GM23248 (cell line): ENCODE data around the gene ABLIM3. TPM values are rescaled to one million over a fixed set of nuclear protein-coding genes. Genes with fewer than 3 reads are reported as not detected.

Experiments
- DNase-seq: peaks from one replicate; pipeline ENCODE4 v3.0.0-alpha.2; 2015
- H2AFZ ChIP-seq: fragments of 200-600 bp; sonication (generic); 2 replicates; pipeline ENCODE4 v1.6.1; 2016; ENCODE audit warnings: antibody characterized with exemption
- H3F3A ChIP-seq: fragments of 200-600 bp; sonication (generic); 2 replicates; pipeline ENCODE4 v1.6.1; 2016; ENCODE audit warnings: mild to moderate bottlenecking, antibody characterized with exemption, mixed run types; ENCODE audit not compliant: insufficient read depth
- H3K27ac ChIP-seq: fragments of 200-600 bp; sonication (generic); 2 replicates; pipeline ENCODE4 v1.5.1; 2016; ENCODE audit warnings: mild to moderate bottlenecking
- H3K27me3 ChIP-seq: fragments of 200-600 bp; sonication (generic); replicated peaks from 2 replicates; pipeline ENCODE4 v1.6.1; 2016; ENCODE audit warnings: mild to moderate bottlenecking; ENCODE audit not compliant: insufficient read depth
- H3K36me3 ChIP-seq: fragments of 200-600 bp; sonication (generic); 2 replicates; pipeline ENCODE4 v1.6.1; 2016; ENCODE audit warnings: low read depth, mild to moderate bottlenecking
- H3K4me1 ChIP-seq: fragments of 200-600 bp; sonication (generic); 2 replicates; pipeline ENCODE4 v1.6.1; 2016; ENCODE audit warnings: mild to moderate bottlenecking; ENCODE audit not compliant: insufficient read depth
- H3K4me2 ChIP-seq: fragments of 200-600 bp; sonication (generic); one replicate; pipeline ENCODE4 v1.6.1; 2016; ENCODE audit warnings: mild to moderate bottlenecking; ENCODE audit not compliant: unreplicated experiment
- H3K4me3 ChIP-seq: fragments of 200-600 bp; sonication (generic); 2 replicates; pipeline ENCODE4 v1.5.1; 2016; ENCODE audit warnings: mild to moderate bottlenecking
- H3K79me2 ChIP-seq: fragments of 200-600 bp; sonication (generic); 2 replicates; pipeline ENCODE4 v1.6.1; 2016; ENCODE audit warnings: mild to moderate bottlenecking; ENCODE audit not compliant: insufficient read depth
- H3K9ac ChIP-seq: fragments of 200-600 bp; sonication (generic); 2 replicates; pipeline ENCODE4 v1.6.1; 2016; ENCODE audit warnings: mild to moderate bottlenecking
- H3K9me2 ChIP-seq: fragments of 200-600 bp; sonication (generic); 2 replicates; pipeline ENCODE4 v1.6.1; 2016; ENCODE audit warnings: mixed run types, mild to moderate bottlenecking, moderate library complexity; ENCODE audit not compliant: insufficient read depth
- H3K9me3 ChIP-seq: fragments of 200-600 bp; sonication (generic); one replicate; pipeline ENCODE4 v1.6.1; 2017; ENCODE audit warnings: low read depth
- H4K20me1 ChIP-seq: fragments of 200-600 bp; sonication (generic); 2 replicates; pipeline ENCODE4 v1.6.0; 2016; ENCODE audit not compliant: insufficient read depth
- EZH2 ChIP-seq: fragments of 200-600 bp; sonication (generic); IDR thresholded peaks from 2 replicates; pipeline ENCODE4 v1.6.1; 2018; ENCODE audit warnings: antibody characterized with exemption, mild to moderate bottlenecking; ENCODE audit not compliant: insufficient read depth, poor library complexity, severe bottlenecking
- EZH2phosphoT487 ChIP-seq: fragments of 200-600 bp; sonication (generic); IDR thresholded peaks from 2 replicates; pipeline ENCODE4 v1.6.1; 2018; ENCODE audit warnings: antibody characterized with exemption, moderate library complexity, mild to moderate bottlenecking, low read depth; ENCODE audit not compliant: insufficient read depth
- WGBS, 2 experiments: methylation state at CpG; one replicate each; pipeline ENCODE4 v1.1.6; 2015 to 2017; ENCODE audit warnings: low lambda C conversion rate in 2 of 2, low coverage in 1 of 2; ENCODE audit errors: missing lambda C conversion rate in 2 of 2; 5-methylcytosine and 5-hydroxymethylcytosine counted together
- in situ Hi-C: fragments of 300-500 bp; cut with MboI; formaldehyde crosslinking; loops from 2 replicates; pipeline ENCODE4 v1.15.0; 2020
- polyA plus RNA-seq: library from polyadenylated mRNA; unstranded; fragments of >200 nt; fragmentation: Nextera tagmentation; extraction: Ambion mirVana; gene quantifications from 2 replicates; pipeline ENCODE4 v1.2.1, GENCODE V29; 2016
- total RNA-seq: library from RNA; depleted of rRNA; stranded (reverse); fragments of >200 nt; shearing (Covaris generic); gene quantifications from 2 replicates; pipeline ENCODE4 v1.2.3, GENCODE V29; 2014

ABLIM3 gene
- total and polyA plus RNA-seq, 2 experiments from 2014 or later = 7.9 to 11.4 TPM

DNA sequence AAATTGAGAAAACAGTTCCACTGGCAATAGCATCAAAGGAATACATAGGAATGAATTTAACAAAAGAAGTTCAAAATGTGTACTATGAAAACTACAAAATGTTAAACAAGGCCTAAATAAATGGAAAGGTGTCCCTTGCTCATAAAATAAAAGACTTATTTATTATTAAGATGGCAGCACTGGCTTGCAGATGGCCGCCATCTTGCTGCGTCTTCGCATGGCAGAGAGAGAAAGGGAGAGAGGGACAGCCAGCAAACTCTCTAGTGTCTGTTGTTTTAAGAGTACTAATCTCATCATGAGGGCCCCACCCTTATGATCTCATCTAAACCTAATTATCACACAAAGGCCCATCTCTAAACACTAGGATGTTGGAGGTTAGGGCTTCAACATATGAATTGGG lies 47.1 kb downstream of the ABLIM3 start:
- H3K9ac ChIP-seq = no peak overlapping the region
- DNase-seq = no peak
- H3K27me3 ChIP-seq = no peaks in the 10 kb centered on the region
- no peak overlapping the region for H2AFZ ChIP-seq
- in situ Hi-C loops = no loop called here
- 0 out of 2 replicates have a peak, but pooled peaks cover 4% of the 10 kb centered on the region for H3K36me3 ChIP-seq
- TF ChIP-seq EZH2 (no peak), EZH2phosphoT487 (no peak)
- H3K4me2 ChIP-seq = no peak overlapping the region
- WGBS, 2 experiments = 95 to 100% methylated on average over 3 of the region's 3 CpGs
- H4K20me1 ChIP-seq = no peaks in the 10 kb centered on the region
- no peaks in the 10 kb centered on the region for H3K9me2 ChIP-seq
- no peak overlapping the region for H3K4me3 ChIP-seq
- H3K4me1 ChIP-seq = peaks cover 33% of the 10 kb centered on the region
- peaks cover 12% of the 10 kb centered on the region; the same call in 1 of the 2 replicates for H3F3A ChIP-seq
- H3K27ac ChIP-seq = no peak overlapping the region
- no peaks in the 10 kb centered on the region for H3K9me3 ChIP-seq
- no peaks in the 10 kb centered on the region for H3K79me2 ChIP-seq

DNA sequence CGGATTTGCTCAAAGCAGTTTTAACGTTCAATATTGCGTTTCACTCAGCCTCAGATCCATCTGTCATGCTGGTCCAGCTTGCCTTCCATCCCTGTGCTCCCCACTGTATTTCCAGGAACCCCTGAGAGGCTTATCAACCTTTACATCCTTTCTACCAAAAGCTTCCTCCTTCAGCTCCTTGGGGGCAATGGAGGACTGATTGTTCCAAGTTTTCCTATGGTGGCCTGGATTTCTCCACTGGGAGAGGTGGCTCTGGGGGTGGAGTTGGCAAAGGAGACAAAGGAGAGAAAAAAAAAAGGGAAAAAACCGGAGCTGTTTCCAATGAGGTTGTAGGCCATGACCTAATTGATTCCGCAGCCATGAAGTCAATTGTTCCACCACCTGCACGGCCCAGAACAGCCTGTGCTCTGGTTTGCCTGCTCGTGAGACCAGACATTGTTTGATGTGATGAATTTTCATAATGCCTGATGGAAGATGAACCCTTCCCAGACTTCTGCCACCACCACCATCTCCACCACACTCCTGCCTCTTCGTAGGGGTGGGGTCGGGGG lies 54.1 kb downstream of the ABLIM3 start:
- Histone ChIP-seq H3F3A (peaks cover 4% of the 10 kb centered on the region; the same call in 1 of the 2 replicates), H2AFZ (no peak overlapping the region), H3K9ac (no peak overlapping the region), H3K4me2 (no peak overlapping the region), H3K9me2 (no peaks in the 10 kb centered on the region), H3K27ac (no peak overlapping the region), H3K4me1 (peaks cover 17% of the 10 kb centered on the region), H4K20me1 (no peaks in the 10 kb centered on the region), H3K27me3 (no peaks in the 10 kb centered on the region), H3K79me2 (no peaks in the 10 kb centered on the region), H3K9me3 (no peaks in the 10 kb centered on the region), H3K4me3 (no peak overlapping the region), H3K36me3 (no peaks in the 10 kb centered on the region)
- WGBS, 2 experiments = 80 to 83% methylated on average over 9 of the region's 9 CpGs
- in situ Hi-C loops = no loop called here
- no peak for TF ChIP-seq EZH2
- TF ChIP-seq EZH2phosphoT487 = no peak
- DNase-seq = no peak

DNA sequence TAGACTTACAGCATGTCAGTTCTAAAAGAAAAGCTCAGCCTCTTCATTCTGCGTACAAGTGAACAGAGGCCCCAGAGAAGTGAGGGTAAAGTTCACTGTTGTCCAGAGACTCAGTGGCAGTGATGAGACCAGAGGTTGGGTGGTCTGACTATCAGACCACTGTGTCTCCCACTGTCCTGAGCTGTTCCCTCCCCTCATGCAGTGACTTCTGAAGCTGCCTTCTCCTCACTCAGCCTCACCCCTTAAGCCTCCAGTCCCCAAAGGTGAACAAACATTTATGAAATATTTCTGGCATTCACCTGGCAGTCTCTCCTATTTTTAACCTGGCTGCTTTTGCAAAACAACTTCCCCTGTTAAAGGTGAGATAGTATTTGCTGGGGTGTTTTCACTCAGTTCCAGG lies 54.7 kb downstream of the ABLIM3 start:
- WGBS, 2 experiments = 80 to 100% methylated on average over 1 of the region's 1 CpG
- no peak overlapping the region for H3K4me2 ChIP-seq
- TF ChIP-seq EZH2phosphoT487 = no peak

DNA sequence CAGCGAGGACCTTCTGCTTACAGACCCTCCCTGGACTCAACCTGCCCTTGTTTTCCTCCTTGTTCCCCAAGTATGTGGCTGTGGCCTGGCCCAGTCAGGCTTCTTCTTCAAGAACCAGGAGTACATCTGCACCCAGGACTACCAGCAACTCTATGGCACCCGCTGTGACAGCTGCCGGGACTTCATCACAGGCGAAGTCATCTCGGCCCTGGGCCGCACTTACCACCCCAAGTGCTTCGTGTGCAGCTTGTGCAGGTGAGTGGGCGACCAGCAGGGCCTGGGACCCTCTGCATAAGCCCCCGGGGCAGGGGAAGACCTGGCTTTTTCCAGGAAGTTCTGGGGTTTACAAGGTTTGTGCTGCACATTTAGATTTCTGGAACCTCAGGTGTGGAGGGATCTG lies 56.9 kb downstream of the ABLIM3 start:
- TF ChIP-seq EZH2 = no peak
- no peak for TF ChIP-seq EZH2phosphoT487
- Histone ChIP-seq H3K27ac (no peak overlapping the region), H3K4me3 (no peak overlapping the region), H3K9me2 (no peaks in the 10 kb centered on the region), H4K20me1 (no peaks in the 10 kb centered on the region), H3K4me2 (no peak overlapping the region), H3K4me1 (no peaks in the 10 kb centered on the region), H3K36me3 (peaks cover 6% of the 10 kb centered on the region; the same call in 1 of the 2 replicates), H3K79me2 (no peaks in the 10 kb centered on the region), H3F3A (peaks cover 4% of the 10 kb centered on the region; the same call in 1 of the 2 replicates), H3K9me3 (no peaks in the 10 kb centered on the region), H3K27me3 (no peaks in the 10 kb centered on the region), H2AFZ (no peak overlapping the region), H3K9ac (no peak overlapping the region)
- in situ Hi-C loops = no loop called here
- DNase-seq = no peak
- 95 to 96% methylated on average over 9 of the region's 9 CpGs for WGBS, 2 experiments

More for the DNA sequence above, 54.7 kb downstream of the ABLIM3 start:
- Histone ChIP-seq H3K27me3 (no peaks in the 10 kb centered on the region), H3K27ac (no peak overlapping the region), H3K9me3 (no peaks in the 10 kb centered on the region), H4K20me1 (no peaks in the 10 kb centered on the region), H3K36me3 (no peaks in the 10 kb centered on the region), H3F3A (peaks cover 4% of the 10 kb centered on the region; the same call in 1 of the 2 replicates), H3K4me3 (no peak overlapping the region), H2AFZ (no peak overlapping the region), H3K4me1 (peaks cover 12% of the 10 kb centered on the region), H3K9me2 (no peaks in the 10 kb centered on the region), H3K79me2 (no peaks in the 10 kb centered on the region), H3K9ac (no peak overlapping the region)
- no peak for DNase-seq
- in situ Hi-C loops = no loop called here
